Kidney epithelial cell (primary cell): Measurements from ENCODE around the gene FAM240A. TPM values are rescaled to one million over a fixed set of nuclear protein-coding genes. Genes with fewer than 3 reads are reported as not detected.

Experiments used
- DNase-seq: peaks from one replicate; pipeline ENCODE4 v3.0.0-alpha.2; 2010; ENCODE audit warnings: low read depth
- H3K27me3 ChIP-seq: 2 replicates; pipeline ENCODE4 v1.6.0; 2011; ENCODE audit warnings: low read length; ENCODE audit not compliant: control insufficient read depth, insufficient read depth
- H3K36me3 ChIP-seq: 2 replicates; pipeline ENCODE4 v1.5.1; 2011; ENCODE audit warnings: low read length; ENCODE audit not compliant: control insufficient read depth, insufficient read depth
- H3K4me3 ChIP-seq: 2 replicates; pipeline ENCODE4 v1.5.1; 2011; ENCODE audit warnings: low read depth, mild to moderate bottlenecking, control low read depth, low read length
- total RNA-seq: library from RNA; depleted of rRNA; stranded (reverse); fragments of >200 nt; gene quantifications from 2 replicates; pipeline ENCODE4 v1.2.3, GENCODE V29; 2015
- TF ChIP-seq, protein P1 (sequence below): IDR thresholded peaks from 2 replicates; pipeline ENCODE4 v1.5.1; 2011; ENCODE audit warnings: mild to moderate bottlenecking, moderate library complexity, low read length, control low read depth, inconsistent platforms; ENCODE audit not compliant: insufficient read depth, poor library complexity, severe bottlenecking

FAM240A gene
- total RNA-seq, 1 donor from 2014 or later = not detected

DNA sequence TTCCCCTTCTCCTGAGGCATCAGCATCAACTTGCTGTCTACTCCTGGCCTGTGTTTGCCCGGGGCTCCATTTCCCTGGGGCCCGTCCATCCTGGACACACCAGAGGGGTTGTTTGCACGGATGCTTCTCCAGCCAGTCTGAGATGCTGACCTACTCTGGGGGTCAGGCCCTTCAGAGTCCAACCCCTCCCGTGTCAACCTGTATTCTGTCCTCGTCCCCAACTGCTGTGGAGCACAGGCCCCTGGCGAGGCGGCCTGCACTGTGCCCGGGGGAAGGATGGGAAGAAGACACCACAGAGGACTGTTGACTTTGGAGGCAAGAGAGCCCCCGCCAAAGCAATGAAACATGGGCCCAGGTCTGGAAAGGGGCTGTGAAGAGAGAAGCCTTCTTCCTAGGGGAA is 55.3 kb downstream of the FAM240A start:
- TF ChIP-seq, protein P1, sequence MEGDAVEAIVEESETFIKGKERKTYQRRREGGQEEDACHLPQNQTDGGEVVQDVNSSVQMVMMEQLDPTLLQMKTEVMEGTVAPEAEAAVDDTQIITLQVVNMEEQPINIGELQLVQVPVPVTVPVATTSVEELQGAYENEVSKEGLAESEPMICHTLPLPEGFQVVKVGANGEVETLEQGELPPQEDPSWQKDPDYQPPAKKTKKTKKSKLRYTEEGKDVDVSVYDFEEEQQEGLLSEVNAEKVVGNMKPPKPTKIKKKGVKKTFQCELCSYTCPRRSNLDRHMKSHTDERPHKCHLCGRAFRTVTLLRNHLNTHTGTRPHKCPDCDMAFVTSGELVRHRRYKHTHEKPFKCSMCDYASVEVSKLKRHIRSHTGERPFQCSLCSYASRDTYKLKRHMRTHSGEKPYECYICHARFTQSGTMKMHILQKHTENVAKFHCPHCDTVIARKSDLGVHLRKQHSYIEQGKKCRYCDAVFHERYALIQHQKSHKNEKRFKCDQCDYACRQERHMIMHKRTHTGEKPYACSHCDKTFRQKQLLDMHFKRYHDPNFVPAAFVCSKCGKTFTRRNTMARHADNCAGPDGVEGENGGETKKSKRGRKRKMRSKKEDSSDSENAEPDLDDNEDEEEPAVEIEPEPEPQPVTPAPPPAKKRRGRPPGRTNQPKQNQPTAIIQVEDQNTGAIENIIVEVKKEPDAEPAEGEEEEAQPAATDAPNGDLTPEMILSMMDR = no peak
- DNase-seq = no peak

GRCh38 chr3:46668116-46668515 is 55.8 kb downstream of the FAM240A start:
- H3K36me3 ChIP-seq = no peaks in the 10 kb centered on the region
- no peak overlapping the region for H3K4me3 ChIP-seq
- TF ChIP-seq, protein P1 = no peak
- no peak for DNase-seq
- peaks cover 14% of the 10 kb centered on the region for H3K27me3 ChIP-seq

More for the DNA sequence above, 55.3 kb downstream of the FAM240A start:
- peaks cover 16% of the 10 kb centered on the region for H3K27me3 ChIP-seq
- H3K4me3 ChIP-seq = no peak overlapping the region
- no peaks in the 10 kb centered on the region for H3K36me3 ChIP-seq

DNA sequence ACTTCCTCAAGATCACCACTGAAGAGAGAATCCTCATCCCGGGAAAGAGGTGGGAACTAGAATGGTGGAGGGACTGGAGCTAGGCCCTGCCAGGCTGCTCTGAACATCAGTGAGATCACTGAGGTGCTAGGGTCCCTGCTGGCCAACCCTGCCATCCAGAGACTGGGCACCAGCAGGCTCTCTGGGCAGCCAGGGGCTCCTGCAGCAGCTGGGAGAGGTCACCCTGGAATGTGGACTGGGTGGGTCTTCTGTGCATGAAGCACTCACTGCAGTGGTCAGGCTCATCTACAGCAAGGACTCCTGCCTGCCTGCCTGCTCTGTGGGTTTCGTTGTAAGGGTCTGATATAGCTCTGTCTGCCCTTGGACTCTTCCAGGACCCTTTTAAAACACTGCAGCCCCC is 56.3 kb downstream of the FAM240A start:
- DNase-seq = no peak
- peaks cover 13% of the 10 kb centered on the region for H3K27me3 ChIP-seq
- TF ChIP-seq, protein P1 = no peak
- H3K4me3 ChIP-seq = no peak overlapping the region
- H3K36me3 ChIP-seq = no peaks in the 10 kb centered on the region

DNA sequence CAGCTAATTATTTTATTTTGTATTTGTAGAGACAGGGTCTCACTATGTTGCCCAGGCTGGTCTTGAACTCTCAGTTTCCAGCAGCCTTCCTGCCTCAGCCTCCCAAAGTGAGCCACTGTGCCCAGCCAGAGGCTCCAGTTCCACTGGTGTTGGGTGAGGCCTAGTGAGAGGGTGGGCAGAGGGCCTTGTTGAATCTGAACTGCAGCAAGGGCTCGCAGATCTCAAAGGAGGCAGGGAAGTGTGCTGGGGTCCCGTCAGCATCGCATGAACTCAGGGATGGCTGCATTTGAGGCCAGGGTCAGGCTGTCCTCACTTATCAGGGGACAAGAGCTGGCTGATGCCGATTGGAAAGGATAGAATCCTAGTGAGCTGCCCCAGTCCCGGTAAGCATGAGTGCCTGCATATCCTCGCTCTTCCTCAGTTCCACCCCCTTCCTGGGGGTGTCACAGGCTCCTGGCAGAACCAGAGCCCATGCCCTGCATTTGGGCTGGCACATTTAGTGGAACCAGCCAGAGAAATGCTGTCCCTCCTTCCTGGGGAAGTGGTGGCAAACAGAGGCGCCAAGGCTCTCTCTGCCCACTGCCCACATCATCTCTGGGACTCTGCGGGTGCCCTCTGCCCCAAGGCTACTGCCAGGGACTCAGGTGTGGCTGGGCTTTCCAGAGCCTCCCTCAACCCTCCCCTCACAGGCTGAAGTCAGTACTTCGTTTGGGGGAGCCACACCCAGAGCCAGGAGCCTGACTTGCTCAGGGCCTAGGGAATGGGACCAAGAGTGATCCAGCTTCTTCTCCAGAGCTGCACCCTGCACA is 57.1 kb downstream of the FAM240A start:
- DNase-seq = no peak
- TF ChIP-seq, protein P1 = no peak
- Histone ChIP-seq H3K36me3 (no peaks in the 10 kb centered on the region), H3K27me3 (peaks cover 8% of the 10 kb centered on the region), H3K4me3 (no peak overlapping the region)

DNA sequence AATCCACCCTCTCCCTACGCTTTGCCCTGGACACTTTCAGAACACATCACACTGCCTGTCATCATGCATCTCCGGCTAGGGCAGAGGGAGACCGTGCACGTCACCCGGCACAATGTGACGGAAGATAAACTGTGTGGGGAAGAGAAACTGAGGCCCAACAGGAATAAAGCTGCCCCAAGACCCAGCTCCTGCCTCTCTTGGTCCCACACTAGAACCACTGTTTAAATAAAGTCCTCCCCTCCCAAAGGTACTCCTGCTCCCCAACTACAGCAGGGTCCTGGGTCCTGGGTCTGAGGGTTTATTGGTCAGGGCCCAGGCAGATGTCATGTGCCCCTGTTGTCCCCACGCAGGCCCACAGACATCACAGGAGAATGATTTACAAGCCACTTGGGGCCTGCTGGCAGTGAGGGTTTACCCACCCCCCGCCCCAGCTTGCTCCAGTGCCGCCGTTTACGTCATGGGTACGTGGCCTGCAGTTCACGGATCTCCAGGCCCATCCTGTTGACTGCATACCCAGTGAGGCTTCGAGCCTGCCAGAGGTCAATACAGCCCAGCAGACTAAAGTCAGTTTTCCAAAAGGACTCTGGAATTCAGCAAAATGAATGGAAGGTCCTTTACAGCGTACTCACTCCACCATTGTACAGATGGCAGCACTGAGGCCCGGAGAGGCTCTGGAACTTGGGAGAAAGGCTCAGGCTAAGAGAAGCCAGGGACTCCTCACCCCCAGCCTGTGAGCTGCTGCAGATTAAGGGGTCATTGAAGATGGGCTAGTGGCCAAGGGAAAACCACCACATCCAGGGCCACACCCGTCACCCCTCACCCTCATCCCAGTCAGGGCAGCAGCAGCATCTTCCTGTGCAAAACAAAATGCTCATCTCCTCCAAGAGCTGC is 57.9 kb downstream of the FAM240A start:
- no peak for DNase-seq
- no peaks in the 10 kb centered on the region for H3K36me3 ChIP-seq
- peaks cover 8% of the 10 kb centered on the region for H3K27me3 ChIP-seq
- TF ChIP-seq, protein P1 = no peak
- H3K4me3 ChIP-seq = no peak overlapping the region
